A549 treated with dexamethasone at 1 μM for 4 hours (cell line): ENCODE data around the gene DPH7. TPM values are rescaled to one million over a fixed set of nuclear protein-coding genes. Genes with fewer than 3 reads are reported as not detected.

Experiments
- total RNA-seq: library from RNA; stranded (reverse); fragments of 200-300 nt; extraction: Qiagen RNA extraction; gene quantifications from 5 replicates; pipeline ENCODE4 v1.2.3, GENCODE V29; 2022

DPH7 gene
- 22.3 to 29.3 TPM (median 27.3 TPM) in 5 replicates for total RNA-seq

GRCh38 chr9:137578518-137579258 is at the start of gene DPH7:
Gene DPH7 (minus strand): TSS chr9:137578925. CDS start chr9:137578777, 148 bp downstream.

GRCh38 chr9:137618105-137619067 is 39.7 kb upstream of the DPH7 start, which contains the start of gene EHMT1:
Gene EHMT1 (plus strand): TSS chr9:137619005. CDS start chr9:137619029, 24 bp downstream.

GRCh38 chr9:137605121-137606004 is 26.6 kb upstream of the DPH7 start, which contains the start of gene ARRDC1:
Gene ARRDC1 (plus strand): TSS chr9:137605686. CDS start chr9:137605718, 32 bp downstream.

GRCh38 chr9:137590469-137591383 is 12.0 kb upstream of the DPH7 start, which contains the start of gene ZMYND19:
Gene ZMYND19 (minus strand): TSS chr9:137590512. CDS start chr9:137590263, 249 bp downstream.

GRCh38 chr9:137551264-137552021 is 27.3 kb downstream of the DPH7 start, which contains the start of gene MRPL41:
Gene MRPL41 (plus strand): TSS chr9:137551879. CDS start chr9:137552082, 203 bp downstream.

GRCh38 chr9:137550231-137550621 is 28.5 kb downstream of the DPH7 start, which contains the start of gene PNPLA7:
Gene PNPLA7 (minus strand): TSS chr9:137550402. CDS start chr9:137550197, 205 bp downstream.

Other genes starting within 250 kb of the DPH7 start
- 3.0 to 5.7 TPM (median 5.3 TPM) in 5 replicates for gene EXD3, start 155.8 kb downstream of the DPH7 start, total RNA-seq
- gene NOXA1, start 155.5 kb downstream of the DPH7 start, total RNA-seq = 0.41 to 1.7 TPM (median 1.4 TPM) in 5 replicates
- 0.14 to 0.25 TPM (median 0.16 TPM) in 5 replicates for gene ENTPD8, start 137.6 kb downstream of the DPH7 start, total RNA-seq
- 28.8 to 42.8 TPM (median 38.8 TPM) in 5 replicates for gene NSMF, start 119.6 kb downstream of the DPH7 start, total RNA-seq
- 0.24 to 0.82 TPM (median 0.71 TPM) in 5 replicates for gene PNPLA7, start 28.5 kb downstream of the DPH7 start, total RNA-seq
- gene MRPL41, start 27.0 kb downstream of the DPH7 start, total RNA-seq = 50.8 to 83.7 TPM (median 76.9 TPM) in 5 replicates
- 46.4 to 66.3 TPM (median 59.1 TPM) in 5 replicates for gene ZMYND19, start 11.6 kb upstream of the DPH7 start, total RNA-seq
- gene ARRDC1, start 26.8 kb upstream of the DPH7 start, total RNA-seq = 39.9 to 76.5 TPM (median 67.1 TPM) in 5 replicates
- gene EHMT1, start 40.1 kb upstream of the DPH7 start, total RNA-seq = 35.2 to 55.1 TPM (median 50.6 TPM) in 5 replicates